ENCODE data around the gene PIGR.

DNA sequence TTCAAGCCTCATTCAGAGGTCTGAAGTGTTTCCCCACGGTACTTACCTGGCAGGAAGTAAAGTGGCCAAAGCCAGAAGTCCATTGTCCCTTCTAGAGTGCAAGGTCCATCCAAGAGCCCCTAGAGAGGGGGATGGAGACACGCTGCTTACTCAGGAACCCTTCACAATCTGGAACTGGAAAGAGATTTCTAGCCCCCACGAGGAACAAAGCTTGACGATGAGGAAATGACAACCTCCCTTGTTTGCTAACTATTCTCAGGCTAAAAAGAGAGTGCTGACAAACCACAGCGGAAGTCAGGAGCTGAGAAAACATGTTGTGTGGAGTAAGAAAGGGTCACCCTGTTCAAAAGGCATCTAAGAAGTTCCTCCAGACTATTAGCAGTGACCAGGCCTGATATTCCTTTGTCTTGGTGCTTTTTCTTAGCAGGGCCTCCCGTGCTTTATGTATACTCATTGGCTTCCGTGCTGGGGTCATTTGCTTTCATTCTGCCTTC, 24.4 kb downstream of the PIGR start, which contains the start of gene FCMR:
- TF ChIP-seq, protein P1, sequence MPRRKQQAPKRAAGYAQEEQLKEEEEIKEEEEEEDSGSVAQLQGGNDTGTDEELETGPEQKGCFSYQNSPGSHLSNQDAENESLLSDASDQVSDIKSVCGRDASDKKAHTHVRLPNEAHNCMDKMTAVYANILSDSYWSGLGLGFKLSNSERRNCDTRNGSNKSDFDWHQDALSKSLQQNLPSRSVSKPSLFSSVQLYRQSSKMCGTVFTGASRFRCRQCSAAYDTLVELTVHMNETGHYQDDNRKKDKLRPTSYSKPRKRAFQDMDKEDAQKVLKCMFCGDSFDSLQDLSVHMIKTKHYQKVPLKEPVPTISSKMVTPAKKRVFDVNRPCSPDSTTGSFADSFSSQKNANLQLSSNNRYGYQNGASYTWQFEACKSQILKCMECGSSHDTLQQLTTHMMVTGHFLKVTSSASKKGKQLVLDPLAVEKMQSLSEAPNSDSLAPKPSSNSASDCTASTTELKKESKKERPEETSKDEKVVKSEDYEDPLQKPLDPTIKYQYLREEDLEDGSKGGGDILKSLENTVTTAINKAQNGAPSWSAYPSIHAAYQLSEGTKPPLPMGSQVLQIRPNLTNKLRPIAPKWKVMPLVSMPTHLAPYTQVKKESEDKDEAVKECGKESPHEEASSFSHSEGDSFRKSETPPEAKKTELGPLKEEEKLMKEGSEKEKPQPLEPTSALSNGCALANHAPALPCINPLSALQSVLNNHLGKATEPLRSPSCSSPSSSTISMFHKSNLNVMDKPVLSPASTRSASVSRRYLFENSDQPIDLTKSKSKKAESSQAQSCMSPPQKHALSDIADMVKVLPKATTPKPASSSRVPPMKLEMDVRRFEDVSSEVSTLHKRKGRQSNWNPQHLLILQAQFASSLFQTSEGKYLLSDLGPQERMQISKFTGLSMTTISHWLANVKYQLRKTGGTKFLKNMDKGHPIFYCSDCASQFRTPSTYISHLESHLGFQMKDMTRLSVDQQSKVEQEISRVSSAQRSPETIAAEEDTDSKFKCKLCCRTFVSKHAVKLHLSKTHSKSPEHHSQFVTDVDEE (CRISPR knock-in tag; IDR thresholded peaks at IDR 0.05), result no peak
- TF ChIP-seq ZFP3 (CRISPR knock-in tag; IDR thresholded peaks at IDR 0.05) (no peak), RARB (CRISPR knock-in tag; IDR thresholded peaks at IDR 0.05) (no peak), ARNTL (CRISPR knock-in tag; IDR thresholded peaks at IDR 0.05; ENCODE audit: borderline replicate concordance, low read depth) (no peak)
- TF ChIP-seq, protein P2, sequence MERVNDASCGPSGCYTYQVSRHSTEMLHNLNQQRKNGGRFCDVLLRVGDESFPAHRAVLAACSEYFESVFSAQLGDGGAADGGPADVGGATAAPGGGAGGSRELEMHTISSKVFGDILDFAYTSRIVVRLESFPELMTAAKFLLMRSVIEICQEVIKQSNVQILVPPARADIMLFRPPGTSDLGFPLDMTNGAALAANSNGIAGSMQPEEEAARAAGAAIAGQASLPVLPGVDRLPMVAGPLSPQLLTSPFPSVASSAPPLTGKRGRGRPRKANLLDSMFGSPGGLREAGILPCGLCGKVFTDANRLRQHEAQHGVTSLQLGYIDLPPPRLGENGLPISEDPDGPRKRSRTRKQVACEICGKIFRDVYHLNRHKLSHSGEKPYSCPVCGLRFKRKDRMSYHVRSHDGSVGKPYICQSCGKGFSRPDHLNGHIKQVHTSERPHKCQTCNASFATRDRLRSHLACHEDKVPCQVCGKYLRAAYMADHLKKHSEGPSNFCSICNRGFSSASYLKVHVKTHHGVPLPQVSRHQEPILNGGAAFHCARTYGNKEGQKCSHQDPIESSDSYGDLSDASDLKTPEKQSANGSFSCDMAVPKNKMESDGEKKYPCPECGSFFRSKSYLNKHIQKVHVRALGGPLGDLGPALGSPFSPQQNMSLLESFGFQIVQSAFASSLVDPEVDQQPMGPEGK (CRISPR knock-in tag; IDR thresholded peaks at IDR 0.05; ENCODE audit: borderline replicate concordance), result no peak

All from SK-N-SH treated with all-trans-retinoic acid at 6 μM for 48 hours (cell line).